HCT116 (cell line): ENCODE measurements around the gene CACNA1S. TPM values are rescaled to one million over a fixed set of nuclear protein-coding genes. Genes with fewer than 3 reads are reported as not detected.

Experiments used
- ATAC-seq: fragments of 200-7000 bp; cut with Tn5 transposase; 2 replicates; pipeline ENCODE4 v1.9.1; 2020; ENCODE audit warnings: mild to moderate bottlenecking, moderate library complexity
- BruUV-seq: library from RNA; stranded (reverse); fragments of 400-500 nt; replicated peaks from 2 replicates; lab custom pipeline; 2021; lab: Mats Ljungman, UMichigan
- CTCF ChIA-PET: fragments of 300-600 bp; sonication (Branson Sonifier 250); formaldehyde crosslinking; loops from one replicate; lab custom pipeline; 2021; ENCODE audit warnings: antibody characterized with exemption; lab: Charles Lee
- POLR2A ChIA-PET: fragments of 300-600, 350-600 bp; sonication (Branson Sonifier 250); formaldehyde crosslinking; loops from one replicate; lab custom pipeline; 2021; ENCODE audit warnings: antibody characterized with exemption; lab: Charles Lee
- RAD21 ChIA-PET, 2 experiments: fragments of 300-600 bp; sonication (Branson Sonifier 250); formaldehyde crosslinking; loops; one replicate each; lab custom pipeline; 2023; ENCODE audit warnings: low total read pairs in 2 of 2; ENCODE audit not compliant: uncharacterized antibody in 2 of 2, unreplicated experiment in 2 of 2, low non-redundant PET in 1 of 2; lab: Charles Lee
- DNase-seq: peaks from one replicate; pipeline ENCODE4 v3.0.0-alpha.2; 2010; ENCODE audit warnings: low read depth, low spot score
- H2AFZ ChIP-seq: fragments of 200-600 bp; shearing (Covaris generic), sonication (generic); 2 replicates; pipeline ENCODE4 v1.6.1; 2017; ENCODE audit warnings: low read depth, mixed run types, mixed read lengths, antibody characterized with exemption, low read length; ENCODE audit not compliant: poor library complexity, severe bottlenecking
- H3K27ac ChIP-seq: 2 replicates; pipeline ENCODE4 v1.5.1; 2012; ENCODE audit warnings: low read depth, low read length
- H3K27me3 ChIP-seq: fragments of 200-600 bp; sonication (generic); 2 replicates; pipeline ENCODE4 v1.6.1; 2016; ENCODE audit warnings: mixed run types, low read length, mixed read lengths; ENCODE audit not compliant: insufficient read depth
- H3K36me3 ChIP-seq, 2 experiments: fragments of 200-500 bp in 1 of 2; fragments of 200-600 bp in 1 of 2; sonication (Bioruptor generic) in 1 of 2; sonication (generic) in 1 of 2; 2 replicates each; pipeline versions ENCODE4 v1.5.1 to v1.6.1; 2014 to 2016; ENCODE audit warnings: low read length in 2 of 2, inconsistent platforms in 1 of 2, mixed read lengths in 1 of 2, mixed run types in 1 of 2; ENCODE audit not compliant: insufficient read depth in 2 of 2, control insufficient read depth in 1 of 2
- H3K4me1 ChIP-seq, 2 experiments: fragments of 200-600 bp in 1 of 2; sonication (generic) in 1 of 2; 2 replicates each; pipeline versions ENCODE4 v1.5.1 to v1.6.1; 2012 to 2017; ENCODE audit warnings: low read length in 2 of 2, inconsistent platforms in 1 of 2, mild to moderate bottlenecking in 1 of 2, mixed read lengths in 1 of 2, mixed run types in 1 of 2, moderate library complexity in 1 of 2; ENCODE audit not compliant: insufficient read depth in 2 of 2, control insufficient read depth in 1 of 2
- H3K4me2 ChIP-seq: fragments of 200-600 bp; sonication (generic); 2 replicates; pipeline ENCODE4 v1.6.1; 2017; ENCODE audit warnings: mixed run types, low read length, mixed read lengths
- H3K4me3 ChIP-seq, 2 experiments: fragments of 200-600 bp in 1 of 2; sonication (generic) in 1 of 2; replicated peaks in 1 of 2; 2 replicates each; pipeline ENCODE4 v1.5.1; 2011 to 2016; ENCODE audit warnings: low read length in 2 of 2, control low read depth in 1 of 2, low read depth in 1 of 2, mild to moderate bottlenecking in 1 of 2, mixed read lengths in 1 of 2, mixed run types in 1 of 2
- H3K79me2 ChIP-seq: fragments of 200-600 bp; sonication (generic); 2 replicates; pipeline ENCODE4 v1.6.1; 2017; ENCODE audit warnings: mild to moderate bottlenecking, mixed run types, low read length, moderate library complexity, mixed read lengths; ENCODE audit not compliant: insufficient read depth
- H3K9ac ChIP-seq: fragments of 200-600 bp; sonication (generic); 2 replicates; pipeline ENCODE4 v1.6.1; 2016; ENCODE audit warnings: low read length, mixed read lengths
- H3K9me2 ChIP-seq: fragments of 200-600 bp; sonication (generic), shearing (Covaris generic); 2 replicates; pipeline ENCODE4 v1.6.1; 2017; ENCODE audit warnings: mixed run types, mild to moderate bottlenecking, moderate library complexity; ENCODE audit not compliant: insufficient read depth
- H3K9me3 ChIP-seq, 2 experiments: fragments of 200-500 bp in 1 of 2; fragments of 200-600 bp in 1 of 2; sonication (Bioruptor generic) in 1 of 2; sonication (generic) in 1 of 2; 2 replicates each; pipeline ENCODE4 v1.6.1; 2014 to 2017; ENCODE audit warnings: low read length in 2 of 2, mixed read lengths in 2 of 2, inconsistent platforms in 1 of 2, low read depth in 1 of 2, mild to moderate bottlenecking in 1 of 2, mixed run types in 1 of 2, moderate library complexity in 1 of 2; ENCODE audit not compliant: control insufficient read depth in 1 of 2, insufficient read depth in 1 of 2
- H4K20me1 ChIP-seq: fragments of 200-600 bp; sonication (generic), shearing (Covaris generic); 2 replicates; pipeline ENCODE4 v1.6.1; 2017; ENCODE audit warnings: mixed run types, mild to moderate bottlenecking, moderate library complexity; ENCODE audit not compliant: insufficient read depth
- CBX3 ChIP-seq: IDR thresholded peaks from 2 replicates; pipeline ENCODE4 v1.6.1; 2012; ENCODE audit warnings: low read depth
- EGR1 ChIP-seq: IDR thresholded peaks from 2 replicates; pipeline ENCODE4 v1.6.1; 2012; ENCODE audit warnings: low read depth
- ELF1 ChIP-seq: IDR thresholded peaks from 2 replicates; pipeline ENCODE4 v1.6.1; 2012; ENCODE audit warnings: low read depth, borderline replicate concordance
- EZH2 ChIP-seq: fragments of 200-600 bp; sonication (generic); IDR thresholded peaks from 2 replicates; pipeline ENCODE4 v1.6.1; 2017; ENCODE audit warnings: antibody characterized with exemption, mixed run types
- EZH2phosphoT487 ChIP-seq: fragments of 200-600 bp; IDR thresholded peaks from 2 replicates; pipeline ENCODE4 v1.6.1; 2018; ENCODE audit warnings: antibody characterized with exemption, borderline replicate concordance
- FOSL1 ChIP-seq: IDR thresholded peaks from 2 replicates; pipeline ENCODE4 v1.6.1; 2012; ENCODE audit warnings: low read depth
- JUND ChIP-seq: IDR thresholded peaks from 2 replicates; pipeline ENCODE4 v1.6.1; 2012
- MAX ChIP-seq: IDR thresholded peaks from 2 replicates; pipeline ENCODE4 v1.6.1; 2012
- POLR2AphosphoS5 ChIP-seq: IDR thresholded peaks from 2 replicates; pipeline ENCODE4 v1.6.1; 2011; ENCODE audit warnings: mild to moderate bottlenecking, low read depth, low read length, moderate library complexity
- RAD21 ChIP-seq: IDR thresholded peaks from 2 replicates; pipeline ENCODE4 v1.6.1; 2012; ENCODE audit warnings: low read depth, mild to moderate bottlenecking
- REST ChIP-seq: IDR thresholded peaks from 2 replicates; pipeline ENCODE4 v1.6.1; 2012; ENCODE audit warnings: low read depth
- SIN3A ChIP-seq: IDR thresholded peaks from 2 replicates; pipeline ENCODE4 v1.6.1; 2012; ENCODE audit warnings: low read depth
- SP1 ChIP-seq: IDR thresholded peaks from 2 replicates; pipeline ENCODE4 v1.6.1; 2012; ENCODE audit warnings: low read depth
- SRF ChIP-seq: IDR thresholded peaks from 2 replicates; pipeline ENCODE4 v1.6.1; 2012; ENCODE audit warnings: low read depth
- ZBTB33 ChIP-seq: IDR thresholded peaks from 2 replicates; pipeline ENCODE4 v1.6.1; 2011; ENCODE audit warnings: mild to moderate bottlenecking, low read length, moderate library complexity; ENCODE audit not compliant: insufficient replicate concordance; ENCODE audit errors: extremely low read depth
- ZFX ChIP-seq: fragments of 450-650 bp; IDR thresholded peaks from 2 replicates; pipeline ENCODE4 v1.6.1; 2017
- ZNF274 ChIP-seq: fragments of 200-500 bp; sonication (Bioruptor generic); IDR thresholded peaks from 2 replicates; pipeline ENCODE4 v1.6.1; 2014; ENCODE audit warnings: mild to moderate bottlenecking, low read depth, low read length, inconsistent platforms
- intact Hi-C: fragments of 100-400 bp; cut with micrococcal nuclease; formaldehyde crosslinking; loops from 2 replicates; pipeline ENCODE4 v1.10.0; 2022
- total RNA-seq: library from RNA; stranded (reverse); gene quantifications from one replicate; pipeline ENCODE4 v1.2.1, GENCODE V29; 2021; ENCODE audit not compliant: unreplicated experiment

The CACNA1S gene
- total RNA-seq, 1 experiment from 2014 or later, result not detected

- CTCF ChIA-PET, result no interaction called here
- intact Hi-C loops, result no loop called here
Measured at GRCh38 chr1:201065686-201066085, 46.5 kb downstream of the CACNA1S start.

GRCh38 chr1:201064806-201065205, 47.4 kb downstream of the CACNA1S start:
- no peak overlapping the region for H3K9ac ChIP-seq
- no TSS peak for BruUV-seq
- ChIA-PET CTCF (no interaction called here), POLR2A (no interaction called here), RAD21 (no interaction called here)
- intact Hi-C loops, result no loop called here
- DNase-seq, result no peak
- H4K20me1 ChIP-seq, result no peaks in the 10 kb centered on the region
- no peaks in the 10 kb centered on the region for H3K36me3 ChIP-seq
- peaks cover 0 to 5% of the 10 kb centered on the region in 2 experiments; a peak in 2 of 4 replicates for H3K4me1 ChIP-seq
- H3K9me2 ChIP-seq, result no peaks in the 10 kb centered on the region
- ATAC-seq, result no peak
- H3K79me2 ChIP-seq, result no peaks in the 10 kb centered on the region
- H3K9me3 ChIP-seq, result no peaks in the 10 kb centered on the region
- H2AFZ ChIP-seq, result no peak overlapping the region
- no peak overlapping the region for H3K4me2 ChIP-seq
- no peak overlapping the region for H3K4me3 ChIP-seq
- no peak overlapping the region for H3K27ac ChIP-seq
- H3K27me3 ChIP-seq, result no peaks in the 10 kb centered on the region
- TF ChIP-seq MAX (no peak), JUND (no peak), SP1 (no peak), CBX3 (no peak), SIN3A (no peak), RAD21 (no peak), ELF1 (no peak), EZH2phosphoT487 (no peak), REST (no peak), EZH2 (no peak), EGR1 (no peak), SRF (no peak), ZFX (no peak), FOSL1 (no peak), ZBTB33 (no peak)

More at GRCh38 chr1:201065686-201066085, 46.5 kb downstream of the CACNA1S start:
- TF ChIP-seq SP1 (no peak), ZFX (no peak), SRF (no peak), JUND (no peak), CBX3 (no peak), SIN3A (no peak), EZH2phosphoT487 (no peak), POLR2AphosphoS5 (no peak), ZNF274 (no peak)
- no TSS peak for BruUV-seq
- Histone ChIP-seq H3K9ac (no peak overlapping the region), H3K79me2 (no peaks in the 10 kb centered on the region), H3K27me3 (no peaks in the 10 kb centered on the region), H3K36me3 (no peaks in the 10 kb centered on the region), H3K4me3 (no peak overlapping the region), H3K27ac (no peak overlapping the region), H3K4me1 (peaks cover 0 to 7% of the 10 kb centered on the region in 2 experiments; a peak in 2 of 4 replicates), H3K9me3 (no peaks in the 10 kb centered on the region), H3K4me2 (no peak overlapping the region), H2AFZ (no peak overlapping the region), H4K20me1 (no peaks in the 10 kb centered on the region), H3K9me2 (no peaks in the 10 kb centered on the region)
- POLR2A ChIA-PET, result no interaction called here
- DNase-seq, result no peak
- RAD21 ChIA-PET, result no interaction called here
- no peak for ATAC-seq
